HG03196 (cell line): ENCODE results near the gene AP1S3.
A peak's percentile ranks its signal among the peaks of the same experiment; 100 is the strongest.
"Not testable (repeated sequence)": the region's sequence is repeated elsewhere in the genome, so short reads cannot be mapped to it uniquely, and the experiment has no call there.

Source experiments
- ATAC-seq: cut with Tn5 transposase; IDR thresholded peaks from one replicate; pipeline ENCODE4 v1.9.1; 2021; ENCODE audit not compliant: unreplicated experiment

The AP1S3 gene

GRCh38 chr2:223837287-223838061, at the start of gene AP1S3:
TSS of gene AP1S3 (minus strand) at chr2:223837582. CDS start at chr2:223837450, 132 bp downstream.
- peak; percentile 65 for ATAC-seq

GRCh38 chr2:223887127-223887526, 49.7 kb upstream of the AP1S3 start:
- ATAC-seq, result no peak

GRCh38 chr2:223886726-223887125, 49.3 kb upstream of the AP1S3 start:
- ATAC-seq, result no peak

- ATAC-seq, result peak; percentile 72
Measured at GRCh38 chr2:223884399-223884798, 47.0 kb upstream of the AP1S3 start.

GRCh38 chr2:223882715-223883114, 45.3 kb upstream of the AP1S3 start:
- ATAC-seq, result no peak

GRCh38 chr2:223880796-223881195, 43.4 kb upstream of the AP1S3 start:
- ATAC-seq, result no peak

GRCh38 chr2:223877721-223878410, 40.5 kb upstream of the AP1S3 start:
- peak; percentile 65 for ATAC-seq

GRCh38 chr2:223873672-223874071, 36.3 kb upstream of the AP1S3 start:
- ATAC-seq, result no peak

- ATAC-seq, result not testable (repeated sequence)
Measured at GRCh38 chr2:223872772-223873171, 35.4 kb upstream of the AP1S3 start.

GRCh38 chr2:223871661-223872060, 34.3 kb upstream of the AP1S3 start:
- ATAC-seq, result not testable (repeated sequence)

GRCh38 chr2:223870840-223871611, 33.6 kb upstream of the AP1S3 start:
- ATAC-seq, result no peak

GRCh38 chr2:223868005-223868404, 30.6 kb upstream of the AP1S3 start:
- ATAC-seq, result no peak

- no peak for ATAC-seq
Measured at GRCh38 chr2:223865907-223866508, 28.6 kb upstream of the AP1S3 start.

- ATAC-seq, result no peak
Measured at GRCh38 chr2:223865124-223865523, 27.7 kb upstream of the AP1S3 start.

- no peak for ATAC-seq
Measured at GRCh38 chr2:223863491-223863890, 26.1 kb upstream of the AP1S3 start.

- ATAC-seq, result no peak
Measured at GRCh38 chr2:223860809-223861738, 23.7 kb upstream of the AP1S3 start.

GRCh38 chr2:223859070-223859469, 21.7 kb upstream of the AP1S3 start:
- no peak for ATAC-seq

- ATAC-seq, result no peak
Measured at GRCh38 chr2:223856584-223856983, 19.2 kb upstream of the AP1S3 start.

- no peak for ATAC-seq
Measured at GRCh38 chr2:223856021-223856420, 18.6 kb upstream of the AP1S3 start.

GRCh38 chr2:223855426-223855825, 18.0 kb upstream of the AP1S3 start:
- ATAC-seq, result no peak
